ENCODE data around the gene FOXI3.
A peak's percentile ranks its signal among the peaks of the same experiment; 100 is the strongest.

The FOXI3 gene

GRCh38 chr2:88452565-88452905 lies at the start of gene FOXI3:
FOXI3 (minus strand) TSS chr2:88452693; CDS start chr2:88452535, 158 bp downstream.
- TF ChIP-seq CTCF (IDR thresholded peaks at IDR 0.05; ENCODE audit: insufficient read depth, missing control alignments), result no peak
- FAIRE-seq (no peak), DNase-seq (ENCODE audit: insufficient read length, low spot score) (no peak)

DNA sequence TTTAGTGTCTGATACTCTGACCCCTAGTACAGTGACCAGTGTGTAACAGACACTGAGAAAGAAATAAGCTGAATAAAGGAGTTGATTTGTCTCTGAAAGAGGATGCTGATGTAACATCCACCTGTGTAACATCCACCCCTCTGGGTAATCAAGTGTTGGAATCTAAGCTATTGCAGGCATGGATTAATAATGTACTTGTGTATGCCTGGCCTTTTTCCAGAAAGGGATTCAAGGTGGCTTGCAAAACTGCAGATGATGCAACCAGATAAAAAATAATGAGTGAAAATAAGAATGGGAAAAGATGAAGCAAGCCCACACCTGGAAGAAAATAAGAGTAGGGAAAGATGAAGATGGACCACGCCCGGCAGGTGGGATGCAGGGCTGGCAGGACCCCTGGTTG lies 48.2 kb upstream of the FOXI3 start:
- no peak for TF ChIP-seq CTCF (IDR thresholded peaks at IDR 0.05; ENCODE audit: insufficient read depth, missing control alignments)
- FAIRE-seq, result no peak
- no peak for DNase-seq (ENCODE audit: insufficient read length, low spot score)

GRCh38 chr2:88499204-88499603 lies 46.7 kb upstream of the FOXI3 start:
- TF ChIP-seq CTCF (IDR thresholded peaks at IDR 0.05; ENCODE audit: insufficient read depth, missing control alignments), result no peak
- no peak for FAIRE-seq
- no peak for DNase-seq (ENCODE audit: insufficient read length, low spot score)

DNA sequence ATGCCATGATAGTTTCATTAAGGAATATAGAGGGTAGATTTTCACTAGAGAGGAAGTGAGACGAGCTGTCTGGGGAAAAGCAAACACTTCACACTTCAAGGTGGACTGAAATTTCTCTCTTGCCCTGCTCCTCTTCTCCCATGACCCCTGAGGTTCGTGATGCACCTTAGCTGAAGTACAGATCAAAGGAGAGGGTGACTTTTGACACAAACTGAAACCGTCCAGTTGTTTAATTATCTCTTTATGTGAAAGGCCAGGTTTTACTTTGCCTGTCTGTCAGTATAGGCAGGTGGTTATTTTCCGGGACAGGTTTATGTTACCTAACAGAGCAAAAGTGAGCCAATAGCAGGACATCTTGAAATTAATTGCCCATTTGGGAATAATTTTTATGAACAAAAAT lies 41.0 kb upstream of the FOXI3 start:
- TF ChIP-seq CTCF (IDR thresholded peaks at IDR 0.05; ENCODE audit: insufficient read depth, missing control alignments), result no peak
- FAIRE-seq, result no peak

GRCh38 chr2:88492002-88492401 lies 39.5 kb upstream of the FOXI3 start:
- DNase-seq (ENCODE audit: insufficient read length, low spot score) (no peak), FAIRE-seq (no peak)
- no peak for TF ChIP-seq CTCF (IDR thresholded peaks at IDR 0.05; ENCODE audit: insufficient read depth, missing control alignments)

More for the DNA sequence above, 41.0 kb upstream of the FOXI3 start:
- no peak for DNase-seq (ENCODE audit: insufficient read length, low spot score)

- DNase-seq (ENCODE audit: insufficient read length, low spot score), result no peak
- peak; percentile 9 for TF ChIP-seq CTCF (IDR thresholded peaks at IDR 0.05; ENCODE audit: insufficient read depth, missing control alignments)
- no peak for FAIRE-seq
These were observed 36.7 kb upstream of the FOXI3 start for GRCh38 chr2:88489181-88489580.

GRCh38 chr2:88483200-88483599 lies 30.7 kb upstream of the FOXI3 start:
- DNase-seq (ENCODE audit: insufficient read length, low spot score) (no peak), FAIRE-seq (no peak)
- TF ChIP-seq CTCF (IDR thresholded peaks at IDR 0.05; ENCODE audit: insufficient read depth, missing control alignments), result no peak
